ENCODE data around the gene CORO6.

DNA sequence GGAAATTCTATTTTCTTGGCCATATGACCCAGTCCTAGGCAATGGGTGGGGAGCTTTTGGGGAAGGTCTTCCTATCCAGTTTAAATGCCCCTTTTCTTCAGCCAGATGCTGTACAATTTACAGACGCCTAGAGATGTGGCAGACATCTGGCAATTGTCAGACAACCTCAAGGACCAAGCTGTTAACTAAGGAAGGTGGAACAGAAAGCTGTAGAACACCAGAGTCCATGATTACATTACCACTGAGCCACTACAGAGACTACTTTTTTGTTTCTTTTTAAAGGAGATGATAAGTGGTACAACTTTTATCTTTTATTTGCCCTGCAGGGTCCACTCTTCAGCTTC, 21.1 kb upstream of the CORO6 start:
- no peak for TF ChIP-seq EZH2phosphoT487 (IDR thresholded peaks at IDR 0.05; ENCODE audit: insufficient read depth, low read depth)
- no peak for TF ChIP-seq EZH2 (IDR thresholded peaks at IDR 0.05; ENCODE audit: insufficient read depth, poor library complexity, severe bottlenecking)

Data from GM23248 (cell line).